ENCODE measurements around the gene FAN1.
"Not testable (repeated sequence)": the region's sequence is repeated elsewhere in the genome, so short reads cannot be mapped to it uniquely, and the experiment has no call there.

The FAN1 gene

GRCh38 chr15:30883666-30884065 lies 20.0 kb upstream of the FAN1 start:
- WGBS, 2 donors (ENCODE audit: extremely low coverage in 2 of 2, insufficient read length in 2 of 2, insufficient replicate concordance in 1 of 2), result no CpG with 5 or more reads among the region's 17 CpGs
- H4K8ac ChIP-seq (ENCODE audit: low read depth, low read length); H3K27ac ChIP-seq (replicated peaks; ENCODE audit: low read length); H2BK5ac ChIP-seq (ENCODE audit: low read length); H3K18ac ChIP-seq (ENCODE audit: low read length); DNase-seq (ENCODE audit: low spot score); H3K79me1 ChIP-seq (ENCODE audit: low read depth, low read length); H3K14ac ChIP-seq (ENCODE audit: low read length); H2AK5ac ChIP-seq (ENCODE audit: low read depth, low read length); H3K4me1 ChIP-seq (ENCODE audit: control insufficient read depth in 2 of 2, insufficient read depth in 1 of 2, low read depth in 1 of 2, low read length in 2 of 2); H4K91ac ChIP-seq (ENCODE audit: low read depth, low read length, poor library complexity); H2AFZ ChIP-seq (ENCODE audit: low read length); H3K9ac ChIP-seq (ENCODE audit: low read depth, low read length, poor library complexity); H3K36me3 ChIP-seq (replicated peaks in 1 of 2; ENCODE audit: control insufficient read depth in 2 of 2, insufficient read depth in 2 of 2, low read length in 2 of 2); H3K23ac ChIP-seq (ENCODE audit: low read depth, low read length, poor library complexity); H3K4me2 ChIP-seq (ENCODE audit: insufficient read depth, low read length, poor library complexity, severe bottlenecking); H3K27me3 ChIP-seq (ENCODE audit: control insufficient read depth in 3 of 3, insufficient read depth in 3 of 3, low read depth in 1 of 3, low read length in 3 of 3); H2BK12ac ChIP-seq (ENCODE audit: low read length); H2BK15ac ChIP-seq (ENCODE audit: low read length); H3K9me3 ChIP-seq (replicated peaks in 1 of 2; ENCODE audit: control insufficient read depth in 2 of 2, insufficient read depth in 1 of 2, low read depth in 1 of 2, low read length in 2 of 2); H3K4me3 ChIP-seq (ENCODE audit: low read length in 2 of 2); H2BK120ac ChIP-seq (ENCODE audit: low read depth, low read length); H3K4ac ChIP-seq (ENCODE audit: low read length): not testable (repeated sequence)

GRCh38 chr15:30885814-30886213 lies 17.9 kb upstream of the FAN1 start:
- Histone ChIP-seq H3K4ac (ENCODE audit: low read length) (no peak overlapping the region), H3K36me3 (replicated peaks in 1 of 2; ENCODE audit: control insufficient read depth in 2 of 2, insufficient read depth in 2 of 2, low read length in 2 of 2) (no peaks in the 10 kb centered on the region), H3K23ac (ENCODE audit: low read depth, low read length, poor library complexity) (no peak overlapping the region), H4K91ac (ENCODE audit: low read depth, low read length, poor library complexity) (no peak overlapping the region), H3K4me1 (ENCODE audit: control insufficient read depth in 2 of 2, insufficient read depth in 1 of 2, low read depth in 1 of 2, low read length in 2 of 2) (peaks cover 0 to 4% of the 10 kb centered on the region in 2 donors), H3K79me1 (ENCODE audit: low read depth, low read length) (no peaks in the 10 kb centered on the region), H4K8ac (ENCODE audit: low read depth, low read length) (no peak overlapping the region), H3K14ac (ENCODE audit: low read length) (no peak overlapping the region), H2BK5ac (ENCODE audit: low read length) (no peak overlapping the region), H2AFZ (ENCODE audit: low read length) (no peak overlapping the region), H3K9ac (ENCODE audit: low read depth, low read length, poor library complexity) (no peak overlapping the region), H3K4me3 (ENCODE audit: low read length in 2 of 2) (no peak overlapping the region), H3K18ac (ENCODE audit: low read length) (no peak overlapping the region), H3K9me3 (replicated peaks in 1 of 2; ENCODE audit: control insufficient read depth in 2 of 2, insufficient read depth in 1 of 2, low read depth in 1 of 2, low read length in 2 of 2) (no peaks in the 10 kb centered on the region), H2BK120ac (ENCODE audit: low read depth, low read length) (no peak overlapping the region), H2BK15ac (ENCODE audit: low read length) (no peak overlapping the region), H2AK5ac (ENCODE audit: low read depth, low read length) (no peak overlapping the region), H3K4me2 (ENCODE audit: insufficient read depth, low read length, poor library complexity, severe bottlenecking) (no peak overlapping the region), H3K27ac (replicated peaks; ENCODE audit: low read length) (no peak overlapping the region), H3K27me3 (ENCODE audit: control insufficient read depth in 3 of 3, insufficient read depth in 3 of 3, low read depth in 1 of 3, low read length in 3 of 3) (no peaks in the 10 kb centered on the region), H2BK12ac (ENCODE audit: low read length) (no peak overlapping the region)
- no peak for DNase-seq (ENCODE audit: low spot score)
- no CpG with 5 or more reads among the region's 1 CpG for WGBS, 2 donors (ENCODE audit: extremely low coverage in 2 of 2, insufficient read length in 2 of 2, insufficient replicate concordance in 1 of 2)

- H3K9ac ChIP-seq (ENCODE audit: low read depth, low read length, poor library complexity), result no peak overlapping the region
- no peak overlapping the region for H3K27ac ChIP-seq (replicated peaks; ENCODE audit: low read length)
- no peaks in the 10 kb centered on the region for H3K9me3 ChIP-seq (replicated peaks in 1 of 2; ENCODE audit: control insufficient read depth in 2 of 2, insufficient read depth in 1 of 2, low read depth in 1 of 2, low read length in 2 of 2)
- no peak overlapping the region for H3K4me2 ChIP-seq (ENCODE audit: insufficient read depth, low read length, poor library complexity, severe bottlenecking)
- DNase-seq (ENCODE audit: low spot score), result no peak
- no peak overlapping the region for H3K14ac ChIP-seq (ENCODE audit: low read length)
- H2AK5ac ChIP-seq (ENCODE audit: low read depth, low read length), result no peak overlapping the region
- no peak overlapping the region for H3K4me3 ChIP-seq (ENCODE audit: low read length in 2 of 2)
- no peak overlapping the region for H4K8ac ChIP-seq (ENCODE audit: low read depth, low read length)
- no peak overlapping the region for H3K23ac ChIP-seq (ENCODE audit: low read depth, low read length, poor library complexity)
- H3K79me1 ChIP-seq (ENCODE audit: low read depth, low read length), result no peaks in the 10 kb centered on the region
- H2BK5ac ChIP-seq (ENCODE audit: low read length), result no peak overlapping the region
- no peak overlapping the region for H2BK12ac ChIP-seq (ENCODE audit: low read length)
- H2AFZ ChIP-seq (ENCODE audit: low read length), result peak overlapping the region; percentile 83
- H3K4me1 ChIP-seq (ENCODE audit: control insufficient read depth in 2 of 2, insufficient read depth in 1 of 2, low read depth in 1 of 2, low read length in 2 of 2), result peaks cover 0 to 4% of the 10 kb centered on the region in 2 donors
- no peak overlapping the region for H4K91ac ChIP-seq (ENCODE audit: low read depth, low read length, poor library complexity)
- no peaks in the 10 kb centered on the region for H3K36me3 ChIP-seq (replicated peaks in 1 of 2; ENCODE audit: control insufficient read depth in 2 of 2, insufficient read depth in 2 of 2, low read length in 2 of 2)
- H2BK120ac ChIP-seq (ENCODE audit: low read depth, low read length), result no peak overlapping the region
- no CpG with 5 or more reads among the region's 4 CpGs for WGBS, 2 donors (ENCODE audit: extremely low coverage in 2 of 2, insufficient read length in 2 of 2, insufficient replicate concordance in 1 of 2)
- H3K18ac ChIP-seq (ENCODE audit: low read length), result no peak overlapping the region
- H2BK15ac ChIP-seq (ENCODE audit: low read length), result no peak overlapping the region
- H3K4ac ChIP-seq (ENCODE audit: low read length), result no peak overlapping the region
- no peaks in the 10 kb centered on the region for H3K27me3 ChIP-seq (ENCODE audit: control insufficient read depth in 3 of 3, insufficient read depth in 3 of 3, low read depth in 1 of 3, low read length in 3 of 3)
Observed at GRCh38 chr15:30889196-30889595, 14.5 kb upstream of the FAN1 start.

DNA sequence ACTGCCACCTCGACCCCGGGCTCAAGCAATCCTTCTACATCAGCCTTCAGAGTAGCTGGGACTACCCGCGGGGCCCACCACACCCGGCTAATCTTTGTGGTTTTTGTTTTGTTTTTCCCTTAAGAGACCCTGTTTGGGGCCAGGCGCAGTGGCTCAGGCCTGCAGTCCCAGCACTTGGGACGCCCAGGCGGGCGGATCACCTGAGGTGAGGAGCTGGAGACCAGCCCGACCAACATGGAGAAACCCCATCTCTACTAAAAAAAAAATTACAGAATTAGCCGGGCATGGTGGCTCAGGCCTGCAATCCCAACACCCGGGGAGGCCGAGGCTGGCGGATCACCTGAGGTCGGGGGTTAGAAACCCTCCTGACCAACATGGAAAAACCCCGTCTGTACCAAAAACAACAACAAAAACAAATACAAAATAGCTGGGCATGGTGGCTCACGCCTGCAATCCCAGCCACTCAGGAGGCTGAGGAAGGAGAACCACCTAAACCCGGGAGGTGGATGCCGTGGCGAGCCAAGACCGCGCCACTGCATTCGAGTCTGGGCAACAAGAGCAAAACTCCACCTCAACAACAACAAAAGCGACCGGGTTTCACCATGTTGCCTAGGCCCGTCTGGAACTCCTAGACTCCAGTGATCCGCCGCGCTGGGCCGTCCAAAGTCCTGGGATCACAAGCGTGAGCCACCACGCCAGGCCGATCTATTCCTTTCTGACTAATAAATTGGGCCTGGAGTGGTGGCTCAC lies 8.1 kb upstream of the FAN1 start:
- no peak overlapping the region for H3K18ac ChIP-seq (ENCODE audit: low read length)
- H2BK5ac ChIP-seq (ENCODE audit: low read length), result peak overlapping the region; percentile 13
- H4K8ac ChIP-seq (ENCODE audit: low read depth, low read length), result no peak overlapping the region
- peak overlapping the region; percentile 63 for H2AFZ ChIP-seq (ENCODE audit: low read length)
- no peak overlapping the region for H2BK12ac ChIP-seq (ENCODE audit: low read length)
- H3K4me1 ChIP-seq (ENCODE audit: control insufficient read depth in 2 of 2, insufficient read depth in 1 of 2, low read depth in 1 of 2, low read length in 2 of 2), result peaks cover 0 to 8% of the 10 kb centered on the region in 2 donors
- H3K4me3 ChIP-seq (ENCODE audit: low read length in 2 of 2), result no peak overlapping the region
- WGBS, 2 donors (ENCODE audit: extremely low coverage in 2 of 2, insufficient read length in 2 of 2, insufficient replicate concordance in 1 of 2), result no CpG with 5 or more reads among the region's 33 CpGs
- DNase-seq (ENCODE audit: low spot score), result no peak
- H2BK120ac ChIP-seq (ENCODE audit: low read depth, low read length), result no peak overlapping the region
- no peak overlapping the region for H3K14ac ChIP-seq (ENCODE audit: low read length)
- H3K27me3 ChIP-seq (ENCODE audit: control insufficient read depth in 3 of 3, insufficient read depth in 3 of 3, low read depth in 1 of 3, low read length in 3 of 3), result no peaks in the 10 kb centered on the region
- H3K27ac ChIP-seq (replicated peaks; ENCODE audit: low read length), result no peak overlapping the region
- H3K9ac ChIP-seq (ENCODE audit: low read depth, low read length, poor library complexity), result no peak overlapping the region
- no peak overlapping the region for H4K91ac ChIP-seq (ENCODE audit: low read depth, low read length, poor library complexity)
- no peaks in the 10 kb centered on the region for H3K79me1 ChIP-seq (ENCODE audit: low read depth, low read length)
- no peak overlapping the region for H2AK5ac ChIP-seq (ENCODE audit: low read depth, low read length)
- H3K4ac ChIP-seq (ENCODE audit: low read length), result no peak overlapping the region
- H3K9me3 ChIP-seq (replicated peaks in 1 of 2; ENCODE audit: control insufficient read depth in 2 of 2, insufficient read depth in 1 of 2, low read depth in 1 of 2, low read length in 2 of 2), result no peaks in the 10 kb centered on the region
- H2BK15ac ChIP-seq (ENCODE audit: low read length), result no peak overlapping the region
- H3K4me2 ChIP-seq (ENCODE audit: insufficient read depth, low read length, poor library complexity, severe bottlenecking), result no peak overlapping the region
- H3K23ac ChIP-seq (ENCODE audit: low read depth, low read length, poor library complexity), result no peak overlapping the region
- no peaks in the 10 kb centered on the region for H3K36me3 ChIP-seq (replicated peaks in 1 of 2; ENCODE audit: control insufficient read depth in 2 of 2, insufficient read depth in 2 of 2, low read length in 2 of 2)
